ENCODE data around the gene CISTR.
"Not testable (repeated sequence)": the region's sequence is repeated elsewhere in the genome, so short reads cannot be mapped to it uniquely, and the experiment has no call there.

Gene CISTR

GRCh38 chr12:53766881-53767280 lies 15.1 kb upstream of the CISTR start:
- Histone ChIP-seq H3K9ac (no peak overlapping the region), H3K9me3 (ENCODE audit: control insufficient read depth, low read length) (no peaks in the 10 kb centered on the region), H2AFZ (no peak overlapping the region), H3K79me2 (no peaks in the 10 kb centered on the region), H3K4me1 (no peaks in the 10 kb centered on the region), H3K27ac (no peak overlapping the region), H3K4me3 (ENCODE audit: low read depth, low read length) (no peak overlapping the region), H3K27me3 (ENCODE audit: control insufficient read depth, insufficient read depth, low read length) (no peaks in the 10 kb centered on the region), H3K4me2 (ENCODE audit: low read length) (no peak overlapping the region), H3K36me3 (ENCODE audit: control insufficient read depth, insufficient read depth, low read length) (no peaks in the 10 kb centered on the region)
- no peak for TF ChIP-seq CTCF (IDR thresholded peaks at IDR 0.05)

- Histone ChIP-seq H2AFZ (no peak overlapping the region), H3K4me2 (ENCODE audit: low read length) (no peak overlapping the region), H3K79me2 (no peaks in the 10 kb centered on the region), H3K27me3 (ENCODE audit: control insufficient read depth, insufficient read depth, low read length) (no peaks in the 10 kb centered on the region), H3K9me3 (ENCODE audit: control insufficient read depth, low read length) (no peaks in the 10 kb centered on the region), H3K4me1 (no peaks in the 10 kb centered on the region), H3K27ac (no peak overlapping the region), H3K36me3 (ENCODE audit: control insufficient read depth, insufficient read depth, low read length) (no peaks in the 10 kb centered on the region), H3K4me3 (ENCODE audit: low read depth, low read length) (no peak overlapping the region), H3K9ac (no peak overlapping the region)
- no peak for TF ChIP-seq CTCF (IDR thresholded peaks at IDR 0.05)
These were observed 14.1 kb upstream of the CISTR start for GRCh38 chr12:53765891-53766290.

DNA sequence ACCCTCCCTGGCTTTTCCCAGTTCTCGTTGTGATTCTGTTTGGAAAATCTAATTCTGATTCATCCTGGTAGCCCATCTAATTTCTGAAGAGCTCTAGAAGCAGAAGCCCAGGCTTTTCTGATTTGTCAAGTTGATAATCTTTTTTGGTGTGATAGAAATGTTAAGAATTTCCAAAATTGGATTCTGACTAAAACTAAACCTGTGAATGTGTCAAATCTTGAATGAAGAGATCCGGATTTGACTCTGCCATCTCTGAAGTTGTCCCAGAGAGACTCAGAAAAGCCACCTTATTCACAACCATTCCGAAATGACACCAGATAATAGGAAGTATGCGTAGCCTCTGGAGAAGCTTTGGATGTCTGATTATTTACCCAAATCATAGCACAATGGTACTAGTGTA lies 12.8 kb upstream of the CISTR start:
- no peak overlapping the region for H2AFZ ChIP-seq
- H3K36me3 ChIP-seq (ENCODE audit: control insufficient read depth, insufficient read depth, low read length) = no peaks in the 10 kb centered on the region
- no peak overlapping the region for H3K9ac ChIP-seq
- H3K27ac ChIP-seq = no peak overlapping the region
- TF ChIP-seq CTCF (IDR thresholded peaks at IDR 0.05) = no peak
- no peak overlapping the region for H3K4me2 ChIP-seq (ENCODE audit: low read length)
- H3K79me2 ChIP-seq = no peaks in the 10 kb centered on the region
- H3K9me3 ChIP-seq (ENCODE audit: control insufficient read depth, low read length) = no peaks in the 10 kb centered on the region
- no peaks in the 10 kb centered on the region for H3K4me1 ChIP-seq
- no peak overlapping the region for H3K4me3 ChIP-seq (ENCODE audit: low read depth, low read length)
- no peaks in the 10 kb centered on the region for H3K27me3 ChIP-seq (ENCODE audit: control insufficient read depth, insufficient read depth, low read length)

DNA sequence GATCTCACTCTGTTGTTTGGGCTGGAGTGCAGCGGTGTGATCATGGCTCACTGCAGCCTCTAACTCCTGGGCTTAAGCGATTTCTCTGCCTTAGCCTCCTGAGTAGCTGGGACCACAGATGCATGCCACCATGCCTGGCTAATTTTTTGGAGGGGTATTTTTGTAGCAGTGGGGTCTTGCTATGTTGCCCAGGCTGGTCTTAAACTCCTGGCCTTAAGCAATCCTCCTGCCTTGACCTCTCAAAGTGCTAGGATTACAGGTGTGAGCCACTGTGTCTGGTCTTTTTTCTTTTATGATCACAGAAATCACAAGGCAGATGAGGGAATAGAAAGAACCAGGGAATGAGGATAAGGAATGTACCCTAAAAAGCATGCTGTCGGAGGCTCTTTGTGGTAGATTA lies 11.0 kb upstream of the CISTR start:
- not testable (repeated sequence) for H3K4me2 ChIP-seq (ENCODE audit: low read length); H3K27me3 ChIP-seq (ENCODE audit: control insufficient read depth, insufficient read depth, low read length); H3K4me1 ChIP-seq; H3K9me3 ChIP-seq (ENCODE audit: control insufficient read depth, low read length); H3K27ac ChIP-seq; H2AFZ ChIP-seq; H3K36me3 ChIP-seq (ENCODE audit: control insufficient read depth, insufficient read depth, low read length); H3K9ac ChIP-seq; H3K79me2 ChIP-seq; H3K4me3 ChIP-seq (ENCODE audit: low read depth, low read length)

DNA sequence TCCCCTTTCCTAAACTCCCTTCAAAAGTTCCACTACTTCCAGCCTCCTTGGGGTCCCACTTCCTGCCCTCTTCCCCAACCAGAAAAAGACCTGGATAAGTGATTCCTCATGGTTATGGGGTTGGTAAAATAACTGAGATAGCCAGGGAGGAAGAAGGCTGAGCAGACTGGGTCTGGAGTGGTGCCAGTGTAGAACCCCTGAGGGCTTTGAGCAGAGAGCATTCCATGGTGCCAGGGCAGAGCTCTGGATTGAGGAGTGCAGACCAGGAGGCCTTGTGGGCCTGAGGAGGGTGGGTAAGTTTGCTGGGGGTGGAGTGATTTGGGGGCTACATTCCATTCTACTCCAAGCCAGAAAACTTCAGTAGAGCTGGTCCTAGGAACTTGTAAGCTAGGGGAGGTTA lies 9.5 kb upstream of the CISTR start:
- no peak overlapping the region for H3K9ac ChIP-seq
- no peak overlapping the region for H3K4me2 ChIP-seq (ENCODE audit: low read length)
- H3K36me3 ChIP-seq (ENCODE audit: control insufficient read depth, insufficient read depth, low read length) = no peaks in the 10 kb centered on the region
- H3K27me3 ChIP-seq (ENCODE audit: control insufficient read depth, insufficient read depth, low read length) = no peaks in the 10 kb centered on the region
- TF ChIP-seq CTCF (IDR thresholded peaks at IDR 0.05) = no peak
- H3K79me2 ChIP-seq = no peaks in the 10 kb centered on the region
- no peak overlapping the region for H2AFZ ChIP-seq
- no peaks in the 10 kb centered on the region for H3K9me3 ChIP-seq (ENCODE audit: control insufficient read depth, low read length)
- H3K4me3 ChIP-seq (ENCODE audit: low read depth, low read length) = no peak overlapping the region
- H3K4me1 ChIP-seq = peaks cover 2% of the 10 kb centered on the region
- no peak overlapping the region for H3K27ac ChIP-seq

All from parathyroid adenoma (tissue), 2 donors.